ENCODE results near the gene PXN. TPM values are rescaled to one million over a fixed set of nuclear protein-coding genes. Genes with fewer than 3 reads are reported as not detected.
"Not testable (repeated sequence)": the region's sequence is repeated elsewhere in the genome, so short reads cannot be mapped to it uniquely, and the experiment has no call there.

The PXN gene
- total RNA-seq, 1 experiment from 2014 or later, result 156 TPM

DNA sequence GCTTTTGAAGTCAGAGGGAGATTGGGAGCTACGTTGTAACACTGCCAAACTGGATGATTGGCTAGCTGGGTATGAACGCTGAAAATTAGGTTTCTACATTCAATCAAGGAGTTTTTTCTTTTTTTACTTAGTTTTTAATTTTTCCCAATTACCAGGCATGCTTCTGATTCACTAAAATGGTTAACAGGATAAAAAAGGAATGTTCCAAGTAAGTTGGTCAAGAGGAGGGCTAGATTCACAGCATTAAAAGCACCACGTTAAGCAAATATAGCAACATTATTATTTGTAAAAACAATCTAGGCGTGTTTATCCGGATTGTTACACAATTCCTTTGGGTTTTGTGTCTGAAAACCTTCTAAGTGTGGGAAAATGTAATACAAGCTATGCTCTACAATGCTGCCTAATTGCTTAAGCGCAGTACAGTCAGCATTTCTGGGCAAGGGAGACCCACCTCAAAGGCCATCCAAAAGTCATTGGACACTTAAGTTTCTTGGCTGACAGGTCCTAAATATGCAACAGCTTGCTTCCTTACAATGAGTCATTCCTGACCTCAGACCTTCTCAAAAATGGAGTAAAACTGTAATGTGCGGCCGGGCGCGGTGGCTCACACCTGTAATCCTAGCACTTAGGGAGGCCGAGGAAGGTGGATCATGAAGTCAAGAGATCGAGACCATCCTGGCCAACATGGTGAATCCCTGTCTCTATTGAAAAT lies 65.8 kb downstream of the PXN start:
- intact Hi-C loops (cut with micrococcal nuclease; ENCODE audit: unreplicated experiment), result loop anchor here (2.0 kb wide), 1 partner anchor 65 kb away; the partner anchor contains the start of gene PXN
- CTCF ChIA-PET, result interaction anchor here (1.8 kb wide), 1 partner anchor 29 kb away, joined by 13 read pairs; no protein-coding TSS in a partner anchor
- TF ChIP-seq, protein P1, sequence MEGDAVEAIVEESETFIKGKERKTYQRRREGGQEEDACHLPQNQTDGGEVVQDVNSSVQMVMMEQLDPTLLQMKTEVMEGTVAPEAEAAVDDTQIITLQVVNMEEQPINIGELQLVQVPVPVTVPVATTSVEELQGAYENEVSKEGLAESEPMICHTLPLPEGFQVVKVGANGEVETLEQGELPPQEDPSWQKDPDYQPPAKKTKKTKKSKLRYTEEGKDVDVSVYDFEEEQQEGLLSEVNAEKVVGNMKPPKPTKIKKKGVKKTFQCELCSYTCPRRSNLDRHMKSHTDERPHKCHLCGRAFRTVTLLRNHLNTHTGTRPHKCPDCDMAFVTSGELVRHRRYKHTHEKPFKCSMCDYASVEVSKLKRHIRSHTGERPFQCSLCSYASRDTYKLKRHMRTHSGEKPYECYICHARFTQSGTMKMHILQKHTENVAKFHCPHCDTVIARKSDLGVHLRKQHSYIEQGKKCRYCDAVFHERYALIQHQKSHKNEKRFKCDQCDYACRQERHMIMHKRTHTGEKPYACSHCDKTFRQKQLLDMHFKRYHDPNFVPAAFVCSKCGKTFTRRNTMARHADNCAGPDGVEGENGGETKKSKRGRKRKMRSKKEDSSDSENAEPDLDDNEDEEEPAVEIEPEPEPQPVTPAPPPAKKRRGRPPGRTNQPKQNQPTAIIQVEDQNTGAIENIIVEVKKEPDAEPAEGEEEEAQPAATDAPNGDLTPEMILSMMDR (IDR thresholded peaks at IDR 0.05; ENCODE audit: unreplicated experiment), result no peak
- DNase-seq, result peak; percentile 30
- Mint-ChIP-seq H3K27me3 (ENCODE audit: unreplicated experiment) (no peaks in the 10 kb centered on the region), H3K9me3 (ENCODE audit: low read depth, unreplicated experiment) (no peaks in the 10 kb centered on the region), H3K27ac (ENCODE audit: unreplicated experiment) (peak overlapping the region; percentile 96), H3K36me3 (ENCODE audit: insufficient read depth, unreplicated experiment) (peaks cover 78% of the 10 kb centered on the region), H3K4me3 (ENCODE audit: low read depth, unreplicated experiment) (peak overlapping the region; percentile 85), H3K4me1 (ENCODE audit: low read depth, unreplicated experiment) (peaks cover 22% of the 10 kb centered on the region)
- no TSS peak for BruUV-seq (replicated peaks)

DNA sequence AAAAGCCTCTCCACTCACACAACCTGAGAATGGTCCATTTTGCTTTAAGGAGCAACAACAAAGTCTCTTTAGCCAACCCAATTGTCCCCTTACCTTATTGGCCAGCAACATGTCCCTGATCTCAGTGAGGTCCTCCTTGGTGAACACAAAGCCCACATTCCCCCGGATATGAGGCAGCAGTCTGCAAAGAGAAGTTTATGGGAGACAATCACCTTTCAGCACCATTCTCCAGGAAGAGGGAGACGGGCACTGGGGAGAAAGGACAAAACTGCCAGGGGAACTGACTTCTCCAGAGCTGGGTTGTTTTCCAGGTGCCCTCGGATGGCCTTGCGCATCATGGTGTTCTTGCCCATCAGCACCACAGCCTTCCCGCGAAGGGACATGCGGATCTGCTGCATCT lies 66.5 kb downstream of the PXN start:
- Mint-ChIP-seq H3K4me3 (ENCODE audit: low read depth, unreplicated experiment) (peak overlapping the region; percentile 85), H3K36me3 (ENCODE audit: insufficient read depth, unreplicated experiment) (peaks cover 85% of the 10 kb centered on the region), H3K27ac (ENCODE audit: unreplicated experiment) (peak overlapping the region; percentile 96), H3K9me3 (ENCODE audit: low read depth, unreplicated experiment) (no peaks in the 10 kb centered on the region), H3K4me1 (ENCODE audit: low read depth, unreplicated experiment) (peaks cover 22% of the 10 kb centered on the region), H3K27me3 (ENCODE audit: unreplicated experiment) (no peaks in the 10 kb centered on the region)
- TF ChIP-seq, protein P1 (IDR thresholded peaks at IDR 0.05; ENCODE audit: unreplicated experiment), result no peak
- no TSS peak for BruUV-seq (replicated peaks)
- DNase-seq, result no peak
- CTCF ChIA-PET, result no interaction called here
- intact Hi-C loops (cut with micrococcal nuclease; ENCODE audit: unreplicated experiment), result no loop called here

DNA sequence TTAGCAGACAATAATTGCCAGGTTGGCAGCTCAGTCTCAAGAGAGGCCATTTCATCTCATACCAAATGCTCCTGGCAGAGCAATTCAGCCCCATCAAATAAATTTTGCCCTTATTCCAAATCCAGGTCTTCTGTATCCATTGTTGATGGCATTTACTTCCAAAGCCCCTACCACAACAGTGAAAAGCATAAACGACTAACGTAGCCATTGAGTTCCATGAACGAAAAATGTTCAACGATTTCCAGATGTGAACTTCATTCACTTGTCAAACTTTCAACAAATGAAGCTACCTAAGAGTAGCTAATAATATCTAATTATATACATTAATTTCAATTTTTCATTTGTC lies 68.0 kb downstream of the PXN start:
- Mint-ChIP-seq H3K4me3 (ENCODE audit: low read depth, unreplicated experiment) (peak overlapping the region; percentile 24), H3K27ac (ENCODE audit: unreplicated experiment) (peak overlapping the region; percentile 54), H3K9me3 (ENCODE audit: low read depth, unreplicated experiment) (no peaks in the 10 kb centered on the region), H3K36me3 (ENCODE audit: insufficient read depth, unreplicated experiment) (peaks cover 97% of the 10 kb centered on the region), H3K4me1 (ENCODE audit: low read depth, unreplicated experiment) (peaks cover 22% of the 10 kb centered on the region), H3K27me3 (ENCODE audit: unreplicated experiment) (no peaks in the 10 kb centered on the region)
- DNase-seq, result no peak
- intact Hi-C loops (cut with micrococcal nuclease; ENCODE audit: unreplicated experiment), result no loop called here
- CTCF ChIA-PET, result interaction anchor here (0.7 kb wide), 2 partner anchors 21 to 34 kb away, joined by 3 to 5 read pairs; no protein-coding TSS in a partner anchor
- TSS peak; percentile 1 for BruUV-seq (replicated peaks)
- TF ChIP-seq, protein P1 (IDR thresholded peaks at IDR 0.05; ENCODE audit: unreplicated experiment), result no peak

DNA sequence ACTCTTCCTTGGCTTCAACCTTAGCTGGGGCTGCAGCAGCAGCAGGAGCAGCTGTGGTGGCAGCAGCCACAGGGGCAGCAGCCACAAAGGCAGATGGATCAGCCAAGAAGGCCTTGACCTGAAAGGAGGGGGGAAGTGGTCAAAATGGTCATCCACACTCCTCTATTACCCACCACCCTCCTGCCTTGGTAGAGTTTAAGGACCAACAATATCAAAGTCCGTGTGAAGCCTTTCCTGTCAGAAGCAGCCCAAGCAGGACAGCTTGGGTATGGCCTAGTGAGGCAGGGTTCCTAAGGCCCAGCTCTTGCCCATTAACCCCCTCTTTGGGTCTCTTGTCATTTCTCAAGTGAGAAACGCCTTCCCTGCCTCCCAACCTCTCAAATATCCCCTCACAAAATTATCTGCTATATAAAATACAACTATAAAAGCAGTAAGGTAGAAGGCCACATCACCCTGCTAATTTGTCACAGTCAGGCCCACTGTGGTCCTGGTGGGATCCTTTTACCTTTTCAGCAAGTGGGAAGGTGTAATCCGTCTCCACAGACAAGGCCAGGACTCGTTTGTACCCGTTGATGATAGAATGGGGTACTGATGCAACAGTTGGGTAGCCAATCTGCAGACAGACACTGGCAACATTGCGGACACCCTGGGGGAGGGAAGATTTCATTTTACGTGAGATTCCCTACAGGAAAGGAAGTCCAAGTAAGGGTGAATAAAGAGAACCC lies 68.6 kb downstream of the PXN start:
- BruUV-seq (replicated peaks); DNase-seq; H3K9me3 Mint-ChIP-seq (ENCODE audit: low read depth, unreplicated experiment); intact Hi-C loops (cut with micrococcal nuclease; ENCODE audit: unreplicated experiment); H3K27me3 Mint-ChIP-seq (ENCODE audit: unreplicated experiment): not testable (repeated sequence)
- peaks cover 26% of the 10 kb centered on the region for H3K4me1 Mint-ChIP-seq (ENCODE audit: low read depth, unreplicated experiment)
- H3K27ac Mint-ChIP-seq (ENCODE audit: unreplicated experiment), result peak overlapping the region; percentile 54
- CTCF ChIA-PET, result interaction anchor here (0.5 kb wide), 1 partner anchor 11 kb away, joined by 6 read pairs; no protein-coding TSS in a partner anchor
- peaks cover 97% of the 10 kb centered on the region for H3K36me3 Mint-ChIP-seq (ENCODE audit: insufficient read depth, unreplicated experiment)
- H3K4me3 Mint-ChIP-seq (ENCODE audit: low read depth, unreplicated experiment), result peak overlapping the region; percentile 24

Data from Calu3 (cell line).